Peyer's patch (tissue), 4 donors: ENCODE measurements around the gene RASA4B. TPM values are rescaled to one million over a fixed set of nuclear protein-coding genes. Genes with fewer than 3 reads are reported as not detected.
"Not testable (repeated sequence)": the region's sequence is repeated elsewhere in the genome, so short reads cannot be mapped to it uniquely, and the experiment has no call there.

Experiments used
- DNase-seq, 3 donors: peaks; one replicate each; pipeline ENCODE4 v3.0.0-alpha.2; 2017 to 2019
- H3K27ac ChIP-seq, 4 donors: fragments of 200-600 bp; sonication (generic); one replicate each; pipeline ENCODE4 v1.5.1; 2016 to 2019
- H3K27me3 ChIP-seq, 2 donors: fragments of 200-600 bp; sonication (generic); one replicate each; pipeline ENCODE4 v1.5.1; 2019
- H3K36me3 ChIP-seq, 3 donors: fragments of 200-600 bp; sonication (generic); one replicate each; pipeline ENCODE4 v1.5.1; 2016 to 2019
- H3K4me1 ChIP-seq, 4 donors: fragments of 200-600 bp; sonication (generic); one replicate each; pipeline ENCODE4 v1.5.1; 2016 to 2019
- H3K4me3 ChIP-seq, 4 donors: fragments of 200-600 bp; sonication (generic); 1 replicate in 3 of 4; 2 replicates in 1 of 4; pipeline ENCODE4 v1.5.1; 2016 to 2019; ENCODE audit warnings: mild to moderate bottlenecking in 1 of 4
- H3K9me3 ChIP-seq, 4 donors: fragments of 200-600 bp; sonication (generic); one replicate each; pipeline ENCODE4 v1.5.1; 2016 to 2019; ENCODE audit warnings: mild to moderate bottlenecking in 1 of 4
- total RNA-seq, 4 donors: library from RNA; depleted of rRNA; stranded (reverse); fragments of >200 nt; gene quantifications; one replicate each; pipeline ENCODE4 v1.1.0, GENCODE V29; 2016

Gene RASA4B
- total RNA-seq, 4 donors from 2014 or later: 31.3 to 90.8 (median 40.7) TPM

- not testable (repeated sequence) for H3K9me3 ChIP-seq, DNase-seq, H3K4me1 ChIP-seq, H3K36me3 ChIP-seq, H3K27me3 ChIP-seq, H3K4me3 ChIP-seq, H3K27ac ChIP-seq
These were observed 7.2 kb upstream of the RASA4B start for GRCh38 chr7:102524803-102525202.

- H3K36me3 ChIP-seq, H3K27ac ChIP-seq, DNase-seq, H3K4me1 ChIP-seq, H3K4me3 ChIP-seq, H3K9me3 ChIP-seq, H3K27me3 ChIP-seq: not testable (repeated sequence)
These were observed 3.2 kb upstream of the RASA4B start for GRCh38 chr7:102520797-102521196.

- H3K4me3 ChIP-seq, H3K27me3 ChIP-seq, DNase-seq, H3K36me3 ChIP-seq, H3K4me1 ChIP-seq, H3K9me3 ChIP-seq, H3K27ac ChIP-seq: not testable (repeated sequence)
These were observed 626 bp downstream of the RASA4B start for GRCh38 chr7:102516951-102517350.

GRCh38 chr7:102515889-102516288 lies 1.7 kb downstream of the RASA4B start:
- H3K27ac ChIP-seq, H3K36me3 ChIP-seq, H3K27me3 ChIP-seq, H3K4me3 ChIP-seq, H3K9me3 ChIP-seq, DNase-seq, H3K4me1 ChIP-seq: not testable (repeated sequence)

GRCh38 chr7:102514881-102515721 lies 2.5 kb downstream of the RASA4B start:
- H3K27ac ChIP-seq, H3K4me3 ChIP-seq, H3K36me3 ChIP-seq, H3K4me1 ChIP-seq, H3K9me3 ChIP-seq, H3K27me3 ChIP-seq: not testable (repeated sequence)
- peak in 1 of 3 donors; percentile 15 for DNase-seq

GRCh38 chr7:102512642-102513221 lies 4.8 kb downstream of the RASA4B start:
- peak overlapping the region in 1 of 4 donors; percentile 13 for H3K4me3 ChIP-seq
- not testable (repeated sequence) for H3K9me3 ChIP-seq, H3K36me3 ChIP-seq, H3K27me3 ChIP-seq, H3K4me1 ChIP-seq
- H3K27ac ChIP-seq: peak overlapping the region in 3 of 4 donors; percentile 26 to 74 (median 57)
- DNase-seq: peak in 1 of 3 donors; percentile 46

- H3K27me3 ChIP-seq, H3K27ac ChIP-seq, H3K36me3 ChIP-seq, H3K4me1 ChIP-seq, DNase-seq, H3K9me3 ChIP-seq, H3K4me3 ChIP-seq: not testable (repeated sequence)
These were observed 5.6 kb downstream of the RASA4B start for GRCh38 chr7:102511860-102512522.

- H3K36me3 ChIP-seq, H3K4me1 ChIP-seq, H3K9me3 ChIP-seq, H3K4me3 ChIP-seq, H3K27ac ChIP-seq, H3K27me3 ChIP-seq, DNase-seq: not testable (repeated sequence)
These were observed 7.0 kb downstream of the RASA4B start for GRCh38 chr7:102510575-102510974.

GRCh38 chr7:102507410-102508088 lies 10.0 kb downstream of the RASA4B start:
- not testable (repeated sequence) for H3K9me3 ChIP-seq, H3K4me1 ChIP-seq, H3K27ac ChIP-seq, H3K27me3 ChIP-seq, H3K4me3 ChIP-seq, H3K36me3 ChIP-seq
- peak in 1 of 3 donors; percentile 9 for DNase-seq

GRCh38 chr7:102505298-102506185 lies 12.0 kb downstream of the RASA4B start:
- H3K4me1 ChIP-seq, DNase-seq, H3K36me3 ChIP-seq, H3K27me3 ChIP-seq, H3K4me3 ChIP-seq, H3K27ac ChIP-seq, H3K9me3 ChIP-seq: not testable (repeated sequence)

- not testable (repeated sequence) for H3K4me3 ChIP-seq, DNase-seq, H3K27me3 ChIP-seq, H3K9me3 ChIP-seq, H3K27ac ChIP-seq, H3K4me1 ChIP-seq, H3K36me3 ChIP-seq
These were observed 14.4 kb downstream of the RASA4B start for GRCh38 chr7:102503141-102503540.

- DNase-seq: peak in 1 of 3 donors; percentile 37
- not testable (repeated sequence) for H3K9me3 ChIP-seq, H3K4me1 ChIP-seq, H3K27me3 ChIP-seq, H3K36me3 ChIP-seq, H3K4me3 ChIP-seq, H3K27ac ChIP-seq
These were observed 19.3 kb downstream of the RASA4B start for GRCh38 chr7:102498321-102498720.

- not testable (repeated sequence) for H3K4me3 ChIP-seq, H3K9me3 ChIP-seq, H3K27ac ChIP-seq, H3K4me1 ChIP-seq, H3K36me3 ChIP-seq, H3K27me3 ChIP-seq
- peak in 1 of 3 donors; percentile 33 for DNase-seq
These were observed 20.3 kb downstream of the RASA4B start for GRCh38 chr7:102497308-102497707.

GRCh38 chr7:102496861-102497260 lies 20.7 kb downstream of the RASA4B start:
- H3K4me1 ChIP-seq, H3K36me3 ChIP-seq, H3K27me3 ChIP-seq, H3K27ac ChIP-seq, H3K4me3 ChIP-seq, H3K9me3 ChIP-seq: not testable (repeated sequence)
- DNase-seq: peak in 1 of 3 donors; percentile 11
